ENCODE data around the gene SLC35G2.

- TF ChIP-seq CTCF (optimal IDR thresholded peaks at IDR 0.05 in 1 of 3, IDR thresholded peaks at IDR 0.05 in 1 of 3, conservative IDR thresholded peaks at IDR 0.05 in 1 of 3; ENCODE audit: extremely low read depth in 1 of 3, insufficient read depth in 2 of 3, low read length in 3 of 3), result peak in 1 of 3 experiments; percentile 10
- no peak for TF ChIP-seq EZH2 (IDR thresholded peaks at IDR 0.05; ENCODE audit: low read length)
Measured at GRCh38 chr3:136819731-136820679, 1.1 kb downstream of the SLC35G2 start.
